Loucy (cell line): ENCODE results near the gene TMED8.
"Not testable (repeated sequence)": the region's sequence is repeated elsewhere in the genome, so short reads cannot be mapped to it uniquely, and the experiment has no call there.

ENCODE experiments used
- H2AFZ ChIP-seq: fragments of 200-600 bp; sonication (generic); 2 replicates; pipeline ENCODE4 v1.6.0; 2016; ENCODE audit warnings: antibody characterized with exemption, mild to moderate bottlenecking, low read length, moderate library complexity
- H3F3A ChIP-seq: fragments of 200-600 bp; 2 replicates; pipeline ENCODE4 v1.6.0; 2016; ENCODE audit warnings: antibody characterized with exemption, low read depth, mild to moderate bottlenecking
- H3K27me3 ChIP-seq: fragments of 200-600 bp; sonication (generic); 2 replicates; pipeline ENCODE4 v1.6.1; 2014; ENCODE audit warnings: low read length, mild to moderate bottlenecking; ENCODE audit not compliant: insufficient read depth, poor library complexity, severe bottlenecking
- H3K36me3 ChIP-seq: fragments of 200-600 bp; sonication (generic); 2 replicates; pipeline ENCODE4 v1.6.1; 2016; ENCODE audit warnings: low read length; ENCODE audit not compliant: insufficient read depth
- H3K4me1 ChIP-seq: fragments of 200-600 bp; sonication (generic); 2 replicates; pipeline ENCODE4 v1.5.1; 2014; ENCODE audit warnings: low read length, mild to moderate bottlenecking; ENCODE audit not compliant: insufficient read depth, poor library complexity, severe bottlenecking
- H3K4me2 ChIP-seq: fragments of 200-600 bp; sonication (generic); 2 replicates; pipeline ENCODE4 v1.6.0; 2014; ENCODE audit warnings: antibody characterized with exemption, low read length, low read depth, mild to moderate bottlenecking; ENCODE audit not compliant: poor library complexity, severe bottlenecking
- H3K4me3 ChIP-seq: fragments of 200-600 bp; sonication (generic); 2 replicates; pipeline ENCODE4 v1.5.1; 2014; ENCODE audit warnings: low read length, mild to moderate bottlenecking, mixed read lengths; ENCODE audit not compliant: poor library complexity, severe bottlenecking
- H3K79me2 ChIP-seq: fragments of 200-600 bp; sonication (generic); 2 replicates; pipeline ENCODE4 v1.6.1; 2014; ENCODE audit warnings: low read length; ENCODE audit not compliant: insufficient read depth
- H3K9ac ChIP-seq: fragments of 200-600 bp; sonication (generic); 2 replicates; pipeline ENCODE4 v1.6.0; 2014; ENCODE audit warnings: mild to moderate bottlenecking, low read depth, low read length, moderate library complexity; ENCODE audit not compliant: poor library complexity, severe bottlenecking
- H3K9me2 ChIP-seq: fragments of 200-600 bp; sonication (generic); replicated peaks from 2 replicates; pipeline ENCODE4 v1.6.1; 2016; ENCODE audit warnings: low read depth, low read length, mixed read lengths
- H3K9me3 ChIP-seq: fragments of 200-600 bp; sonication (generic); 2 replicates; pipeline ENCODE4 v1.6.1; 2014; ENCODE audit warnings: mild to moderate bottlenecking, antibody characterized with exemption, low read length, low read depth; ENCODE audit not compliant: insufficient read depth
- H4K20me1 ChIP-seq: fragments of 200-600 bp; sonication (generic); 2 replicates; pipeline ENCODE4 v1.6.0; 2014; ENCODE audit warnings: antibody characterized with exemption, low read length, mild to moderate bottlenecking; ENCODE audit not compliant: insufficient read depth, poor library complexity, severe bottlenecking
- CTCF ChIP-seq: fragments of 200-600 bp; sonication (generic); conservative IDR thresholded peaks from 2 replicates; pipeline ENCODE4 v1.5.1; 2014; ENCODE audit warnings: mild to moderate bottlenecking, antibody characterized with exemption, low read length
- EZH2phosphoT487 ChIP-seq: fragments of 200-600 bp; IDR thresholded peaks from 2 replicates; pipeline ENCODE4 v1.6.1; 2018; ENCODE audit warnings: antibody characterized with exemption, mild to moderate bottlenecking, moderate library complexity, borderline replicate concordance

Gene TMED8

GRCh38 chr14:77320238-77320935, 56.5 kb downstream of the TMED8 start, which contains the start of gene POMT2:
Gene POMT2, minus strand, starts transcription at chr14:77320883. Its CDS starts 202 bp downstream, at chr14:77320681.
- H3K79me2 ChIP-seq, result peaks cover 8% of the 10 kb centered on the region; the same call in 1 of the 2 replicates
- H3K9me3 ChIP-seq, result no peaks in the 10 kb centered on the region
- TF ChIP-seq EZH2phosphoT487, result no peak
- peak; percentile 43 for TF ChIP-seq CTCF
- H3K36me3 ChIP-seq, result no peaks in the 10 kb centered on the region
- peak within 1 kb of the TSS; percentile 78 for H3K9ac ChIP-seq
- no peaks in the 10 kb centered on the region for H3K27me3 ChIP-seq
- peaks cover 34% of the 10 kb centered on the region for H3K4me1 ChIP-seq
- H3K4me3 ChIP-seq, result peak within 1 kb of the TSS; percentile 76
- H3K9me2 ChIP-seq, result no peaks in the 10 kb centered on the region
- H4K20me1 ChIP-seq, result peaks cover 3% of the 10 kb centered on the region
- peak within 1 kb of the TSS; percentile 89 for H3K4me2 ChIP-seq
- H2AFZ ChIP-seq, result peak within 1 kb of the TSS; percentile 95
- no peaks in the 10 kb centered on the region for H3F3A ChIP-seq

GRCh38 chr14:77319422-77319821, 57.5 kb downstream of the TMED8 start:
- Histone ChIP-seq H3K4me2 (peak overlapping the region; percentile 84), H3K4me3 (peak overlapping the region; percentile 76), H3K9me3 (no peaks in the 10 kb centered on the region), H3K27me3 (no peaks in the 10 kb centered on the region), H3K9me2 (no peaks in the 10 kb centered on the region), H2AFZ (no peak overlapping the region), H3K79me2 (peaks cover 8% of the 10 kb centered on the region; the same call in 1 of the 2 replicates), H3K4me1 (peaks cover 34% of the 10 kb centered on the region), H3K36me3 (no peaks in the 10 kb centered on the region), H3K9ac (peak overlapping the region; percentile 44), H3F3A (no peaks in the 10 kb centered on the region), H4K20me1 (peaks cover 3% of the 10 kb centered on the region)
- TF ChIP-seq EZH2phosphoT487, result no peak
- no peak for TF ChIP-seq CTCF

- H3K9ac ChIP-seq, result peak overlapping the region; percentile 44
- not testable (repeated sequence) for H4K20me1 ChIP-seq, H3K27me3 ChIP-seq, H3K79me2 ChIP-seq, H2AFZ ChIP-seq, H3K36me3 ChIP-seq, H3K9me3 ChIP-seq, H3K9me2 ChIP-seq, H3F3A ChIP-seq
- peak overlapping the region; percentile 76 for H3K4me3 ChIP-seq
- H3K4me2 ChIP-seq, result peak overlapping the region; percentile 84
- peaks cover 34% of the 10 kb centered on the region for H3K4me1 ChIP-seq
Observed at GRCh38 chr14:77318756-77319155, 58.1 kb downstream of the TMED8 start.
